A673 (cell line): ENCODE data around the gene ABCB9. TPM values are rescaled to one million over a fixed set of nuclear protein-coding genes. Genes with fewer than 3 reads are reported as not detected.
"Not testable (repeated sequence)": the region's sequence is repeated elsewhere in the genome, so short reads cannot be mapped to it uniquely, and the experiment has no call there.

Experiments
- BruUV-seq: library from RNA; stranded (reverse); fragments of 400-500 nt; replicated peaks from 2 replicates; lab custom pipeline; 2021; lab: Mats Ljungman, UMichigan
- CTCF ChIA-PET: fragments of 300-600 bp; sonication (Branson Sonifier 250); formaldehyde crosslinking; loops from one replicate; lab custom pipeline; 2022; ENCODE audit warnings: antibody characterized with exemption; lab: Charles Lee
- POLR2A ChIA-PET: fragments of 300-600 bp; sonication (Branson Sonifier 250); formaldehyde crosslinking; loops from one replicate; lab custom pipeline; 2022; ENCODE audit warnings: antibody characterized with exemption; ENCODE audit not compliant: low non-redundant PET; lab: Charles Lee
- DNase-seq: peaks from one replicate; pipeline ENCODE4 v3.0.0-alpha.2; 2015; ENCODE audit warnings: low spot score
- H3K27ac ChIP-seq: fragments of 200-600 bp; sonication (generic); 2 replicates; pipeline ENCODE4 v1.5.1; 2016; ENCODE audit warnings: mixed run types, low read depth, mild to moderate bottlenecking, mixed read lengths, antibody characterized with exemption, low read length; ENCODE audit not compliant: poor library complexity, severe bottlenecking
- H3K27me3 ChIP-seq: fragments of 200-600 bp; sonication (generic); replicated peaks from 2 replicates; pipeline ENCODE4 v1.6.1; 2017; ENCODE audit warnings: mixed run types, low read depth, mild to moderate bottlenecking, mixed read lengths, antibody characterized with exemption, low read length; ENCODE audit not compliant: insufficient read depth, poor library complexity
- H3K36me3 ChIP-seq: fragments of 200-600 bp; sonication (generic); 2 replicates; pipeline ENCODE4 v1.6.1; 2016; ENCODE audit warnings: mixed run types, mild to moderate bottlenecking, mixed read lengths, antibody characterized with exemption, low read length; ENCODE audit not compliant: insufficient read depth, poor library complexity, severe bottlenecking
- H3K4me1 ChIP-seq: fragments of 200-600 bp; sonication (generic); 2 replicates; pipeline ENCODE4 v1.6.1; 2017; ENCODE audit warnings: mixed run types, mild to moderate bottlenecking, mixed read lengths, antibody characterized with exemption, low read length; ENCODE audit not compliant: insufficient read depth, poor library complexity, severe bottlenecking
- H3K4me3 ChIP-seq: fragments of 200-600 bp; sonication (generic); 2 replicates; pipeline ENCODE4 v1.5.1; 2016; ENCODE audit warnings: low read depth, mixed run types, mild to moderate bottlenecking, mixed read lengths, low read length; ENCODE audit not compliant: poor library complexity, severe bottlenecking
- H3K9me3 ChIP-seq: fragments of 200-600 bp; sonication (generic); 2 replicates; pipeline ENCODE4 v1.6.1; 2016; ENCODE audit warnings: mixed run types, low read depth, mild to moderate bottlenecking, mixed read lengths, antibody characterized with exemption, low read length; ENCODE audit not compliant: poor library complexity, severe bottlenecking
- EZH2 ChIP-seq: fragments of 200-600 bp; sonication (generic); IDR thresholded peaks from 2 replicates; pipeline ENCODE4 v1.6.1; 2017; ENCODE audit warnings: borderline replicate concordance, low read depth, mild to moderate bottlenecking, mixed read lengths, antibody characterized with exemption, low read length; ENCODE audit not compliant: poor library complexity, severe bottlenecking
- intact Hi-C: fragments of 100-400 bp; cut with micrococcal nuclease; formaldehyde crosslinking; loops from one replicate; pipeline ENCODE4 v1.10.0; 2022; ENCODE audit not compliant: unreplicated experiment
- total RNA-seq: library from RNA; stranded (reverse); gene quantifications from 2 replicates; pipeline ENCODE4 v1.2.3, GENCODE V29; 2021
- TF ChIP-seq, protein P1 (sequence below): fragments of 300-800, 200-600 bp; sonication (generic); conservative IDR thresholded peaks from 2 replicates; pipeline ENCODE4 v1.5.1; 2017; ENCODE audit warnings: low read depth, mild to moderate bottlenecking, antibody characterized with exemption, low read length, moderate library complexity, mixed read lengths

Gene ABCB9
- total RNA-seq, 1 experiment from 2014 or later: 8.9 TPM

- DNase-seq: no peak
- TF ChIP-seq, protein P1, sequence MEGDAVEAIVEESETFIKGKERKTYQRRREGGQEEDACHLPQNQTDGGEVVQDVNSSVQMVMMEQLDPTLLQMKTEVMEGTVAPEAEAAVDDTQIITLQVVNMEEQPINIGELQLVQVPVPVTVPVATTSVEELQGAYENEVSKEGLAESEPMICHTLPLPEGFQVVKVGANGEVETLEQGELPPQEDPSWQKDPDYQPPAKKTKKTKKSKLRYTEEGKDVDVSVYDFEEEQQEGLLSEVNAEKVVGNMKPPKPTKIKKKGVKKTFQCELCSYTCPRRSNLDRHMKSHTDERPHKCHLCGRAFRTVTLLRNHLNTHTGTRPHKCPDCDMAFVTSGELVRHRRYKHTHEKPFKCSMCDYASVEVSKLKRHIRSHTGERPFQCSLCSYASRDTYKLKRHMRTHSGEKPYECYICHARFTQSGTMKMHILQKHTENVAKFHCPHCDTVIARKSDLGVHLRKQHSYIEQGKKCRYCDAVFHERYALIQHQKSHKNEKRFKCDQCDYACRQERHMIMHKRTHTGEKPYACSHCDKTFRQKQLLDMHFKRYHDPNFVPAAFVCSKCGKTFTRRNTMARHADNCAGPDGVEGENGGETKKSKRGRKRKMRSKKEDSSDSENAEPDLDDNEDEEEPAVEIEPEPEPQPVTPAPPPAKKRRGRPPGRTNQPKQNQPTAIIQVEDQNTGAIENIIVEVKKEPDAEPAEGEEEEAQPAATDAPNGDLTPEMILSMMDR: no peak
- TF ChIP-seq EZH2: no peak
- H3K27ac ChIP-seq: no peak overlapping the region
- H3K4me1 ChIP-seq: no peaks in the 10 kb centered on the region
- intact Hi-C loops: no loop called here
- no peaks in the 10 kb centered on the region for H3K9me3 ChIP-seq
- H3K27me3 ChIP-seq: no peaks in the 10 kb centered on the region
- POLR2A ChIA-PET: no interaction called here
- no peaks in the 10 kb centered on the region for H3K36me3 ChIP-seq
- CTCF ChIA-PET: interaction anchor here (0.6 kb wide), 1 partner anchor 147 kb away, joined by 5 read pairs; no protein-coding TSS in a partner anchor
- H3K4me3 ChIP-seq: no peak overlapping the region
- no TSS peak for BruUV-seq
Observed at GRCh38 chr12:122908915-122909314, 57.3 kb downstream of the ABCB9 start.

DNA sequence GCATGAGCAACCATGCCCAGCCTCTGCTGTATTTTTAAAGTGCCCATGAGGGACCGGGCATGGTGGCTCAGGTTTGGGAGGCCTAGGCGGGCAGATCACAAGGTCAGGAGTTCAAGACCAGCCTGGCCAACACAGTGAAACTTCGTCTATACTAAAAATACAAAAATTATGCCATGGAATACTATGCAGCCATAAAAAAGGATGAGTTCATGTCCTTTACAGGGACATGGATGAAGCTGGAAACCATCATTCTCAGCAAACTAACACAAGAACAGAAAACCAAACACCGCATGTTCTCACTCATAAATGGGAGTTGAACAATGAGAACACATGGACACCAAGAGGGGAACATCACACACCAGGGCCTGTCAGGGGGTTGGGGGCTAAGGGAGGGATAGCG is 61.0 kb downstream of the ABCB9 start:
- H3K27ac ChIP-seq, H3K27me3 ChIP-seq, POLR2A ChIA-PET, CTCF ChIA-PET, H3K4me3 ChIP-seq, intact Hi-C loops, H3K9me3 ChIP-seq, DNase-seq, H3K4me1 ChIP-seq, BruUV-seq, H3K36me3 ChIP-seq: not testable (repeated sequence)

DNA sequence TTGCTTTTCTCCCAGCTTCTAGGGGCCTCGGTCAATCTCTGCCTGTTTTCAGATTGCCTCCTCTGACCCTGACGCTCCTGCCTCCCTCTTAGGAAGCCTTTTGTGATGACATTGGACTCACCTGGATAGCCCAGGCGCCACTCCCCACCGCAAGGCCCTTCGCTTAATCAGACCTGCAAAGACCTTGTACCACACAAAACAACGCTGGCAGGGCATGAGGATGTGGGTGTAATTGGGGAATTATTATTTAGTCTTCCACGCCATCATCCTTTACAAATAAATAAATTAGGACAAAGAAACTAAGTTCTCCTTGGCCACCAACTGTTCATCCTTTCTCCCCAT is 62.6 kb downstream of the ABCB9 start:
- no peaks in the 10 kb centered on the region for H3K36me3 ChIP-seq
- no peak for DNase-seq
- no TSS peak for BruUV-seq
- intact Hi-C loops: no loop called here
- no peak overlapping the region for H3K27ac ChIP-seq
- H3K9me3 ChIP-seq: no peaks in the 10 kb centered on the region
- POLR2A ChIA-PET: no interaction called here
- H3K4me3 ChIP-seq: no peak overlapping the region
- H3K27me3 ChIP-seq: no peaks in the 10 kb centered on the region
- CTCF ChIA-PET: interaction anchor here (0.5 kb wide), 1 partner anchor 12 kb away, joined by 3 read pairs; no protein-coding TSS in a partner anchor
- H3K4me1 ChIP-seq: no peaks in the 10 kb centered on the region
- no peak for TF ChIP-seq EZH2
- TF ChIP-seq, protein P1: no peak
